PC-9 (cell line): ENCODE data around the gene SPEM3.

Experiments
- EZH2 ChIP-seq: fragments of 200-600 bp; sonication (generic); IDR thresholded peaks from 2 replicates; pipeline ENCODE4 v1.8.0; 2017; ENCODE audit warnings: antibody characterized with exemption, low read depth
- TF ChIP-seq, protein P1 (sequence below): fragments of 200-600 bp; sonication (generic); conservative IDR thresholded peaks from 2 replicates; pipeline ENCODE4 v1.6.1; 2017; ENCODE audit warnings: mixed run types, antibody characterized with exemption, mild to moderate bottlenecking, moderate library complexity

- TF ChIP-seq EZH2 = no peak
- TF ChIP-seq, protein P1, sequence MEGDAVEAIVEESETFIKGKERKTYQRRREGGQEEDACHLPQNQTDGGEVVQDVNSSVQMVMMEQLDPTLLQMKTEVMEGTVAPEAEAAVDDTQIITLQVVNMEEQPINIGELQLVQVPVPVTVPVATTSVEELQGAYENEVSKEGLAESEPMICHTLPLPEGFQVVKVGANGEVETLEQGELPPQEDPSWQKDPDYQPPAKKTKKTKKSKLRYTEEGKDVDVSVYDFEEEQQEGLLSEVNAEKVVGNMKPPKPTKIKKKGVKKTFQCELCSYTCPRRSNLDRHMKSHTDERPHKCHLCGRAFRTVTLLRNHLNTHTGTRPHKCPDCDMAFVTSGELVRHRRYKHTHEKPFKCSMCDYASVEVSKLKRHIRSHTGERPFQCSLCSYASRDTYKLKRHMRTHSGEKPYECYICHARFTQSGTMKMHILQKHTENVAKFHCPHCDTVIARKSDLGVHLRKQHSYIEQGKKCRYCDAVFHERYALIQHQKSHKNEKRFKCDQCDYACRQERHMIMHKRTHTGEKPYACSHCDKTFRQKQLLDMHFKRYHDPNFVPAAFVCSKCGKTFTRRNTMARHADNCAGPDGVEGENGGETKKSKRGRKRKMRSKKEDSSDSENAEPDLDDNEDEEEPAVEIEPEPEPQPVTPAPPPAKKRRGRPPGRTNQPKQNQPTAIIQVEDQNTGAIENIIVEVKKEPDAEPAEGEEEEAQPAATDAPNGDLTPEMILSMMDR = no peak
These were observed 8.8 kb downstream of the SPEM3 start for GRCh38 chr17:7437369-7437863.
